Measurements from ENCODE around the gene RBM33. TPM values are rescaled to one million over a fixed set of nuclear protein-coding genes. Genes with fewer than 3 reads are reported as not detected.

RBM33 gene
- polyA plus RNA-seq, 1 donor (not counting 4 experiments of a cell fraction or from before 2014, with no cell fraction given): 8.9 TPM

DNA sequence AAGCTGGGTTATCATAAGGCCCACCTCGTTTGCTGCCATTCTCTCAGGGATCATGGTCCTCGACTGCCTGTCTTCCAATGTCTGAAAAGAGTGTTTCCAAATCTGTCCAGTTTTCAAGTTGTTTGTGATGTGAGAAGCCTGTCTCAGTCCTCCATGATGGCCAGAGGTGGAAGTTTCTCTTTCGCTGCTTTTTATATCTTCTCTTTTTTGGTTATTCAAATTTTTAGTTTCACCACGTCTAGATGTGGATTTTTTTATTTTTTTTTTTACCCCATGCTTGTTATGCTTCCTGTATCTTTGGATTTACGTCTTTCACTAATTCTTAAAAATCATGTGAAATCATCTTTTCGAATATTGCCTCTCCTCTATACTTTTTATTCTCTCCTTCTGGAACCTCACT lies 6.1 kb upstream of the RBM33 start:
- Histone ChIP-seq H3K9me3 (ENCODE audit: control insufficient read depth, low read depth, low read length) (no peaks in the 10 kb centered on the region), H3K4me3 (ENCODE audit: control insufficient read depth in 2 of 3, extremely low read depth in 1 of 3, insufficient read depth in 2 of 3, low read depth in 1 of 3, low read length in 3 of 3) (no peak overlapping the region), H3K4me1 (ENCODE audit: control insufficient read depth, extremely low read depth, insufficient read depth, low read length) (peaks cover 2% of the 10 kb centered on the region), H3K4me2 (ENCODE audit: control insufficient read depth, extremely low read depth, insufficient read depth, low read depth, low read length) (no peak overlapping the region), H3K9ac (ENCODE audit: control insufficient read depth, extremely low read depth, insufficient read depth, low read length) (no peak overlapping the region), H2AFZ (ENCODE audit: control insufficient read depth, low read length) (no peak overlapping the region), H3K27ac (ENCODE audit: control insufficient read depth, insufficient read depth, low read length) (no peak overlapping the region), H3K36me3 (ENCODE audit: control insufficient read depth in 2 of 2, extremely low read depth in 1 of 2, insufficient read depth in 2 of 2, low read length in 2 of 2) (peaks cover 3 to 8% of the 10 kb centered on the region in 2 experiments), H3K9me1 (ENCODE audit: control insufficient read depth, extremely low read depth, insufficient read depth, low read length) (no peaks in the 10 kb centered on the region), H4K20me1 (ENCODE audit: control insufficient read depth, extremely low read depth, insufficient read depth, low read length) (no peaks in the 10 kb centered on the region), H3K79me2 (ENCODE audit: control insufficient read depth, insufficient read depth, low read length) (peaks cover 1% of the 10 kb centered on the region), H3K27me3 (ENCODE audit: control insufficient read depth, extremely low read depth, insufficient read depth, low read length) (no peaks in the 10 kb centered on the region)
- dilution Hi-C loops (cut with MboI; ENCODE audit: extremely low pct_ligation_motif_present, low sequenced_read_pairs): no loop called here
- DNase-seq (ENCODE audit: low read depth, low spot score): no peak
- no peak for FAIRE-seq
- TF ChIP-seq, protein P1, sequence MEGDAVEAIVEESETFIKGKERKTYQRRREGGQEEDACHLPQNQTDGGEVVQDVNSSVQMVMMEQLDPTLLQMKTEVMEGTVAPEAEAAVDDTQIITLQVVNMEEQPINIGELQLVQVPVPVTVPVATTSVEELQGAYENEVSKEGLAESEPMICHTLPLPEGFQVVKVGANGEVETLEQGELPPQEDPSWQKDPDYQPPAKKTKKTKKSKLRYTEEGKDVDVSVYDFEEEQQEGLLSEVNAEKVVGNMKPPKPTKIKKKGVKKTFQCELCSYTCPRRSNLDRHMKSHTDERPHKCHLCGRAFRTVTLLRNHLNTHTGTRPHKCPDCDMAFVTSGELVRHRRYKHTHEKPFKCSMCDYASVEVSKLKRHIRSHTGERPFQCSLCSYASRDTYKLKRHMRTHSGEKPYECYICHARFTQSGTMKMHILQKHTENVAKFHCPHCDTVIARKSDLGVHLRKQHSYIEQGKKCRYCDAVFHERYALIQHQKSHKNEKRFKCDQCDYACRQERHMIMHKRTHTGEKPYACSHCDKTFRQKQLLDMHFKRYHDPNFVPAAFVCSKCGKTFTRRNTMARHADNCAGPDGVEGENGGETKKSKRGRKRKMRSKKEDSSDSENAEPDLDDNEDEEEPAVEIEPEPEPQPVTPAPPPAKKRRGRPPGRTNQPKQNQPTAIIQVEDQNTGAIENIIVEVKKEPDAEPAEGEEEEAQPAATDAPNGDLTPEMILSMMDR (optimal IDR thresholded peaks at IDR 0.05 in 1 of 3, IDR thresholded peaks at IDR 0.05 in 1 of 3, conservative IDR thresholded peaks at IDR 0.05 in 1 of 3; ENCODE audit: extremely low read depth in 1 of 3, insufficient read depth in 2 of 3, low read length in 3 of 3): no peak
- TF ChIP-seq EZH2 (IDR thresholded peaks at IDR 0.05; ENCODE audit: low read length): no peak

DNA sequence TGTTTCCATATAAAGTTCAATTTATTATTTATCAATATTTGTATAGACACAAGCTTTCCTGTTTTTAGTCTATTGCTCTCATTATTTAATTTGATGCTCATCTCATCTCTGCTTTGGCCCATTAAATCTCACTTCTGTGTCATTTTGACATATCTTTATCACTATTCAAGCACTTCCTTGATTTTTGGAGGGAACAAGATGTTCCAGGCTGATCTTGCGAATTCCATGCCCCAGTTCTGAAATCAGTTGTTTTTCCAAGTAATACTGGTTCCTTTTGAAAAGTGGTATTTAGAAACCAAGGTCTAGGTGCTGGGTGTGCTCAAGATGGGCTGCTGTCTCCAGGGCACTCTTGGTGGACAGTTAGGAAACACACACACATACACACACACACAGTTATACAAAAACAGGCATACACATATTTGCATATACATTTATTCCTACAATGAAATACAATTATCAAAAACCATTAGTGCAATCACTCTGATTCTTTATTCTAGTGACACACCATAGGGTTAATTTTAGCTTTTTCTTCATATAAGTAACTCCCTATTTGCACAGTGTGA lies 4.4 kb upstream of the RBM33 start:
- TF ChIP-seq EZH2 (IDR thresholded peaks at IDR 0.05; ENCODE audit: low read length): no peak
- TF ChIP-seq, protein P1 (optimal IDR thresholded peaks at IDR 0.05 in 1 of 3, IDR thresholded peaks at IDR 0.05 in 1 of 3, conservative IDR thresholded peaks at IDR 0.05 in 1 of 3; ENCODE audit: extremely low read depth in 1 of 3, insufficient read depth in 2 of 3, low read length in 3 of 3): no peak
- Histone ChIP-seq H3K27ac (ENCODE audit: control insufficient read depth, insufficient read depth, low read length) (no peak overlapping the region), H2AFZ (ENCODE audit: control insufficient read depth, low read length) (no peak overlapping the region), H3K4me2 (ENCODE audit: control insufficient read depth, extremely low read depth, insufficient read depth, low read depth, low read length) (no peak overlapping the region), H3K27me3 (ENCODE audit: control insufficient read depth, extremely low read depth, insufficient read depth, low read length) (no peaks in the 10 kb centered on the region), H3K9me1 (ENCODE audit: control insufficient read depth, extremely low read depth, insufficient read depth, low read length) (no peaks in the 10 kb centered on the region), H3K79me2 (ENCODE audit: control insufficient read depth, insufficient read depth, low read length) (peaks cover 12% of the 10 kb centered on the region), H3K9ac (ENCODE audit: control insufficient read depth, extremely low read depth, insufficient read depth, low read length) (no peak overlapping the region), H3K9me3 (ENCODE audit: control insufficient read depth, low read depth, low read length) (no peaks in the 10 kb centered on the region), H3K4me3 (ENCODE audit: control insufficient read depth in 2 of 3, extremely low read depth in 1 of 3, insufficient read depth in 2 of 3, low read depth in 1 of 3, low read length in 3 of 3) (no peak overlapping the region), H3K36me3 (ENCODE audit: control insufficient read depth in 2 of 2, extremely low read depth in 1 of 2, insufficient read depth in 2 of 2, low read length in 2 of 2) (peaks cover 3 to 8% of the 10 kb centered on the region in 2 experiments), H4K20me1 (ENCODE audit: control insufficient read depth, extremely low read depth, insufficient read depth, low read length) (no peaks in the 10 kb centered on the region), H3K4me1 (ENCODE audit: control insufficient read depth, extremely low read depth, insufficient read depth, low read length) (peaks cover 5% of the 10 kb centered on the region)
- no peak for DNase-seq (ENCODE audit: low read depth, low spot score)
- no peak for FAIRE-seq
- dilution Hi-C loops (cut with MboI; ENCODE audit: extremely low pct_ligation_motif_present, low sequenced_read_pairs): no loop called here
